Measurements from ENCODE around the gene COX14.

- TF ChIP-seq POLR2AphosphoS5 (IDR thresholded peaks at IDR 0.05; ENCODE audit: borderline replicate concordance, low read depth, low read length) = no peak
- TF ChIP-seq FOXP2 (optimal IDR thresholded peaks at IDR 0.05; ENCODE audit: control extremely low read depth, extremely low read length, insufficient read depth) = no peak
These were observed 692 bp upstream of the COX14 start for GRCh38 chr12:50111395-50111692.
